GM21576 (cell line): Measurements from ENCODE around the gene TRPV2.

Experiments
- ATAC-seq: cut with Tn5 transposase; IDR thresholded peaks from one replicate; pipeline ENCODE4 v1.9.1; 2021; ENCODE audit warnings: mild to moderate bottlenecking, moderate library complexity; ENCODE audit not compliant: unreplicated experiment

The TRPV2 gene

DNA sequence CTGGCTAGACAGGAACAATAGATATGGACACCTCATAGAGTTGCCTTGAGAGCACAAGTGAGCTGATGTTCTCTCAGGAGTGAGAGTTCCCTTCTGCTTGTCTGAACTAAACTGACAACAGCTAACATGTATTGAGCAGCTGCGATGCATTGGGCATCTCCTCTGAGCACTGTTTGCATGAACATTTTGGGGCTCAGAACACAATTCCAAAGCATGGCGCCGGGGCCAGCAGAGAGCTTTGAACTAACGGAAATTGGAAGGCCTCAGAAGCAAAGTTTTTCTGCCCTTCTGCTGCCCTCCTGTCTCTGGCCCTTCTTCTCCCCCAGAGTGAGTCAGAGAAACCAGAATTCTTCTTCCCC lies 38.1 kb downstream of the TRPV2 start:
- no peak for ATAC-seq

DNA sequence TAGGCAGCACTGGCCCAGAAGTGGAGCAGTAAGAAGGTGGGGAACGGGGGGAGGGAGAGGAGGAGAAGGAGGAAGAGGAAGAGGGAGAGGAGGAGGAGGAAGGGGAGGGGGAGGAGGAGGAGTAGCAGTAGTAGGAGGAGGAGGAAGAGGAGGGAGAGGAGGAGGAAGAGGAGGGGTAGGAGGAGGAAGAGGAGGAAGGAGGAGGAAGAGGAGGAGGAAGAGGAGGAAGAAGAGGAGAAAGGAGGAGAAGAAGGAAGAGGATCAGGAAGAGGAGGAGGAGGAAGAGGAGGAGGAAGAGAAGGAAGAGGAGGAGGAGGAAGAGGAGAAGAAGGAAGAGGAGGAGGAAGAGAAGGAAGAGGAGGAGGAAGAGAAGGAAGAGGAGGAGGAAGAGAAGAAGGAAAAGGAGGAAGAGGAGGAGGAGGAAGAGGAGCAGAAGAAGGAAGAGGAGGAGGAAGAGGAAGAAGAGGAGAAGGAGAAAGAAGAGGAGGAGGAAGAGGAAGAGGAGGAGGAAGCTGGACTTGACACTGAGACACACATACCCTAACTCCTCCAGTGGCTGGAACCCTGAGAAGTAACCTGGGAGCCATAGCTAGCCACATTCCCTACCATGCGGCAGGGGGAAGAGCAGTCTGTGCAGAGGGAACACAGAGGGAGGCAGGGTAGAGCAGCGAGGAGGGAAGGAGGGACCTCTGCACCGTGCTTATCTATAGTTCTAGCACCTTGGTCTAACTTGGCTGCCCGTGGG lies 40.8 kb downstream of the TRPV2 start:
- ATAC-seq: no peak

DNA sequence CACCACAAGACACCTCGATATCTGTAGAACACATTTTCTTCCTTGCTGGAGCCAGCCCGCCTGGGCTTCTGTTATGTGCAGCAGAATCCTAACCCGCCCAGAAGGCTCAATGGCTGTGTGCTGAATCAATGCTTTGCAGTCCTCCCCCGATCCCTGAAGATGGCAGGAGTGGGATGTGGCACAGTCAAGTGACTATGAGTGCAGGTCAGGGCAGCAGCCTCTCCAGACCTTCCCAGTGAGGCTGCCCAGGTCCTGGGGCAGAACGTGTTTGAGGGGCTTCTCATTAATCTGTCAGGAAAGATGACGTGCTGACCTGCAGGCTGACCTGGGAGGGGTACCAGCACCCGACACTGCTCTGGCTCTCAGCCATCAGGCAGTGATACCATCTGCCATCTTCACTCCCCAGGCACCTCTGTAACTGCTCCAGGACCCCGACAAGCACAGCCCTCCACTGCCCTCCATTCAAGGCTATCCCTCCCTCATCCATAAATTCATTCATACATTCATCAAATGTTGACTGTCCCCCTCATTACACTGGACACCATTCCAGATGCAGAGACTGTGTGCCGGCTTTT lies 41.5 kb downstream of the TRPV2 start:
- no peak for ATAC-seq

DNA sequence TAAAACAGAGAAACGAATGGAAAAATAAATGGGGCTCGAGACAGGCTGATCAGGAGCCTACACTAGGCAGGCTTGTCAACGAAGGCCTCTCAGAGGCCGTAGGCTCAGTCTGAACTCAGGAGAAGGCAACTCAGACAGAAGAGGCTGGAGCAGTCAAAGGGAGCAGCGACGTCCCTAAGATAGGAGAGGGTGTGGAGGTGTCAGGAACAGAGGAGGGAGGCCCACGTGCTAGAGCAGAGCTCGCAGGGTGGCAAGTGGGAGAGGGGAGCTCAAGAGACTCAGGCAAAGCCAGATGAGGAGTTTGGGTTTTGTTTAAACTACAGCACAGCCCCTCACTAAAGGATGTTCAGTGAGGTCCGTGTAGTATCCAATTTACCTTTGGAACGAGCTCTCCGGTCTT lies 43.9 kb downstream of the TRPV2 start:
- ATAC-seq: no peak

GRCh38 chr17:16459855-16460550 lies 44.6 kb downstream of the TRPV2 start:
- no peak for ATAC-seq

DNA sequence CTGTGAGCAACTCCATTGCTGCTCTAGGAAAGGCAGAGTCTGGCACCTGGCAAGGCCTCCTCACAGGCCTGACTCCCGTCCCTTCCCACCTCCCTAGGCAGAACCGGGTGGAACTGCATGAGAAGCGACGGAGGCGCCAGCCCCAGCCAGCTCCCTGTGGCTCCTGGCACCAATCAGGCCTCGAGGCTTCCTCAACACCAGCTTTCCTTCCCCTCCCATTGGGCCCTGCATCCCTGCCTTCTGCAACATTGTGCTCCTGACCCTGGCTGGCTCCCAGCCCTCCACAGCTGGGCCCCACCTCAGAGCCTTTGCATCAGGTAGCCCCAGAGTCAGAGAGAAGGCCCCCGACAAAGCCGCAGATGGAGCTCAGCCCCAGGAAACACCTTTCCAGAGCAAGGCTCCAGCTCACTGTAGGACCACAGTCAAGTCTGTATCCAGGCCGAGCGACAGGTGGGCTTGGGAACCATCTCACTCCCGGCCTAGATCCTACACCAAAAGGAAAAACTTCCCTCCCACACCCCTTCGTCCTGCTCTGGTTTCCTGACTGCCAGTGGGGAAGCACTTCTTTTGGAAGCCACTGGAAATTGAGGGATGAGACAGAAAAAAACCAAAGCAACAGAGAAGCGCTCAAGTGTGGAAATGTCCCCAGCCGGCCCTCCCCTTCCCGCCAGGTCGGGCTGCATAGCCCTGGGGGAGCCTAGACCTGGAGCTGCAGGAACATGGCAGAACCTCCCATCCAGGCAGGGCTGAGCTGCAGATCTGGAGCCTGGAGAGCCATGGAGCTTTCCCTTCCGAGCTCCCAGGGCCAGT lies 45.6 kb downstream of the TRPV2 start:
- no peak for ATAC-seq

- ATAC-seq: no peak
Observed at GRCh38 chr17:16461606-16461866, 46.2 kb downstream of the TRPV2 start.

GRCh38 chr17:16462070-16462864 lies 46.9 kb downstream of the TRPV2 start:
- ATAC-seq: no peak

DNA sequence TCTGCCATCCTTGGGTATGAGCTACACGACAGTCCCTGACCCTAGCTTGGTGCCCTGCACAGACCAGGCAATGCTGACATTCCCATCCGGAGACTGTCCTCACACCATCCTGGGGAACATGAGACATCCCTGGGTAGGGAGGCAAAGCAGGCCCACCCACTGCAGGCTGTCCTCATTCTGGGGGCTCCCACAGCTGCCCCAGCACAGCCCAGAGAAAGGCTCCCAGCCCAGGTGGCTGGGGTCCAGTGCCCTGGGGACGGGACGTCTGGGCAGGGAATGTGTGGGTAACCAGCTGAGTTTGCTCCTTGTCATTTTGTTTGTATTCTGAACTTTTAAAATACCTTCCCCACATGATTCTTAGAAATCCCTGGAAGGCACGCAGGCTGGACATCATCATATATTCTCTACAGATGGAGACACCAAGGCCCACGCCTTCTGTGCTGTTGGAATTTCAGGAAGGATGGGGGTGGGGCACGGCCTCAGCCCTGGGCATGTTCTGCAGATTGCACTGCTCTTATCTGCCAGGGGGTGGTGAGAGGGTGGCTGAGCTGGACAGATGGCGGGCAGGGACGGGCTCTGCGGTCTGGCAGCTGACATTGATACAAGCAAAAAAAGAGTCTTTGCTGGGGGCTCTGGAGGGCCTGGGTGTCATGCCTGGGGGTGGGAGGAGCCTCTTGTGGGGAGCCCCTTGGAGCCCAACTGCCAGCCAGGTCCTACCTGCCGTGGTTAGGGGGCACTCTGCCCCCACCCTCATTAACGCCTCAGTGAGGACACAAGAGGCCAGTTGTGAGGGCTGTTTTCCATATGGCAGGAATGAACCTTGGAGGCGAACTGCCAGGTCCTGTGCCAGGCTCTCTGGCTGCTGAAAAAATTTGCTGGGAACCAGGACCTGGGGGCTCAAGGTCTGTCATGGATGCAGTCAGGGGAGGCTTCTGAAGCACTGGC lies 48.3 kb downstream of the TRPV2 start:
- no peak for ATAC-seq

GRCh38 chr17:16464303-16465051 lies 49.1 kb downstream of the TRPV2 start:
- no peak for ATAC-seq

- no peak for ATAC-seq
Observed at GRCh38 chr17:16465052-16465312, 49.6 kb downstream of the TRPV2 start.

GRCh38 chr17:16465861-16466338 lies 50.5 kb downstream of the TRPV2 start:
- ATAC-seq: no peak

- no peak for ATAC-seq
Observed at GRCh38 chr17:16466407-16466806, 51.0 kb downstream of the TRPV2 start.

- no peak for ATAC-seq
Observed at GRCh38 chr17:16467044-16467443, 51.7 kb downstream of the TRPV2 start.

- ATAC-seq: no peak
Observed at GRCh38 chr17:16467886-16468285, 52.5 kb downstream of the TRPV2 start.

DNA sequence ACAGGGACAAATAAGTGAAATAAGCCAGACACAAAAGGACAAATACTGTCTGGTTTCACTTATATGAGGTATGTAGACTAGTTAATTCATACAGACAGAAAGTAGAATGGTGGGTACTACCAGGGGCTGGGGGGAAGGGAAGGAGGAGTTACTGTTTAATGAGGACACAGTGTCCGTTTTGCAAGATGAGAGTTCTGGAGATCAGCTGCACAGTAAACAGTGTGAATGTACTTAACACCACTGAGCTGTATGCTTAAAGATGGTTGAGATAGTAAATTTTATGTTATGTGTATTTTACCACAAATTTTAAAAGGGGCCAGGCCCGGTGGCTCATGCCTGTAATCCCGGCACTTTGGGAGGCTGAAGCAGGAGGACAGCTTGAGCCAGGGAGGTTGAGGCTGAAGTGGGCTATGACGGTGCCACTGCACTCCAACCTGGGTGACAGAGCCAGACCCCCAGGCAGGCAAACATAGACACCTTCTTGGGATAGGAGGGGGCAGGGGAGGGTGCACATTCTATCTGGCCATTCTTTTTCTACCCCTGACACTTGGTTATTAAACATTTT lies 53.1 kb downstream of the TRPV2 start:
- no peak for ATAC-seq

DNA sequence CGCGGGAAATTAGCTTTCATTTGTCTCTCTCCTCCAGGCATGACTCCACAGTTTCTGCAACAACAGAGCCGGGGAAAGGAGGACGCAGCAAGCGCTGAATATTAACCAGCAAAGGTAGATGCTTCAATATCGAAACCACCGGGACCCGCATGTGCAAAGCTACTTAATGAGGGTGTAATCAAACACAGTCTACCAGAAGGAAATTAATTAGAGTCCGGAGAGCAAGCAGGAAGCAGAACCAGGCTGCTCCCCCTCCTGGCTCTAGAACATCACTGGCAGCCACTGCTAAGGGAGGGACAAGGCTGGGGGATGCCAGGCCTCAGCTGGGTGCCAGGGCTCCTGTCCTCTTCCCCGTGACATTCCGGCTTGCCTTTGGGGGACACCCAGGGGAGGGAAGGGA lies 54.9 kb downstream of the TRPV2 start:
- ATAC-seq: no peak

DNA sequence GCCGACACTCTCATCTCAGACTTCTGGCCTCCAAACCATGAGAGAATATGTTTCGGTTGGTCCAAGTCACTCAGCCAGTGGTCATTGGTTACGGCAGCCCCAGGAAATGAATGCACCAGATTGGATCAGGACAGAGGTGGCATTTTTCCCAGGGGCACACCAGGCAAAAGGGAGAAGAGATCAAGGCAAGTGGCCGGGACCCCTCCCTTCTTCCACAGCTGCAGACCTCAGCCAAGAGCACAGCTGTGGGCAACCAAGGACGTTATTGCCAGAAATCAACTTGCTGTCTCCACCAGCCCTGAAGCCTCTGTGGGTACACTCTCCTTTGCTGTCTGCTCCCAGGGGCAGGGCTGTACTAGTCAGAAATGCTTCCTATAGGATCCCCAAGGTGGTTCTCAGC lies 55.9 kb downstream of the TRPV2 start:
- no peak for ATAC-seq

GRCh38 chr17:16472539-16472938 lies 57.2 kb downstream of the TRPV2 start:
- ATAC-seq: no peak
